ENCODE results near the gene PRC1.
"Not testable (repeated sequence)": the region's sequence is repeated elsewhere in the genome, so short reads cannot be mapped to it uniquely, and the experiment has no call there.

The PRC1 gene

GRCh38 chr15:90994417-90995311, at the start of gene PRC1:
Gene PRC1, minus strand, starts transcription at chr15:90994535. Its CDS starts 118 bp downstream, at chr15:90994417.
- peak; percentile 95 for DNase-seq (ENCODE audit: low spot score)

DNA sequence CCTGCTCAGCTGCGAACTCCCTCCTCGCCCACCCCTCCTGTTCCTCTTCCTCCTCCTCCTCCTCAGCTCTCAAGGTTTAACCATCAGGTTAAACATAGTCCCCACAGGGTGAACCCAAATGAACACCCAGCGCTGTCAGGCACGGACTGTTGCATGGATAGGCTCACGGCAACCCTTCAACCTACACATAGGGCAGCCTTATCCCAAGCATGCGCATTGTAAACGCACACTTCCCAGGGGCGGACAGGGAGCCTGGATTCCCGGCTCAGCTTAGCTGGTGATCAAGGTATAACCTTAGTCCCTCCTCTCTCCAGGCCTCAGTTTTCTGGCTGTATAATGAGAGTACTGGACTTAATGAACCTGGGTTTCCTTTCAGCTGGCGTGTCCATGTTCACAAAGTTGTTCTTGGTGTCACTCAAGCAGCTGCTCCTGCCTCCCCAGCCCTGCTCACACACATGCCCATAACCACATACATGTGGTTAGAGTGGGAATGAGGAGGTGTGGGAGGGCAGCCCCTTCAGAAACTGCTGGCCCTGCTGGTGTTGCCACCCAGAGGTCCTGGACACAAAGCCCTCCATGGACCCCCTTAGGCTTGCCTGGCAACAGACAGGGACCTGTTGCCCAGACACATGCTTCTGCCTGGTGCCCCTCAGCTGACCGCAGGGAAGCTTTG, 49.0 kb upstream of the PRC1 start:
- no peak for DNase-seq (ENCODE audit: low spot score)

DNA sequence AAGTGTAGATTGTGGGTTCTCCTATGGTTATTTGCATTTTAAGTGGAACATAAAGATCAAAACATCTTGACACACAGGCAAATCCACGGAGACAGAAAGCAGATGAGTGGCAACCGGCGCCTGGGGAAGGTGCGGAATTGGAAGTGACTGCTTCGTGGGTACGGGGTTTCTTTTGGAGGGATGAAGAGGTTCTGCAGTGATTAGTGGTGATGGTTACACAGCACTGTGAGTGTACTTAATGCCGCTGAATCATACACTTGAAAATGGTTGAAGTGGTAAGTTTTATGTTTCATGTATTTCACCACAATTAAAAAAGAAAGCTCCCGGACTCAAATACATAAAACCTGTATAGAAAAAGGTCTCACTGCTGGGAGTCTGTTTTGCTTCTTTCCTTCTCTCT, 46.5 kb upstream of the PRC1 start:
- DNase-seq (ENCODE audit: low spot score) = no peak

- no peak for DNase-seq (ENCODE audit: low spot score)
These were observed 45.7 kb upstream of the PRC1 start for GRCh38 chr15:91039996-91040395.

DNA sequence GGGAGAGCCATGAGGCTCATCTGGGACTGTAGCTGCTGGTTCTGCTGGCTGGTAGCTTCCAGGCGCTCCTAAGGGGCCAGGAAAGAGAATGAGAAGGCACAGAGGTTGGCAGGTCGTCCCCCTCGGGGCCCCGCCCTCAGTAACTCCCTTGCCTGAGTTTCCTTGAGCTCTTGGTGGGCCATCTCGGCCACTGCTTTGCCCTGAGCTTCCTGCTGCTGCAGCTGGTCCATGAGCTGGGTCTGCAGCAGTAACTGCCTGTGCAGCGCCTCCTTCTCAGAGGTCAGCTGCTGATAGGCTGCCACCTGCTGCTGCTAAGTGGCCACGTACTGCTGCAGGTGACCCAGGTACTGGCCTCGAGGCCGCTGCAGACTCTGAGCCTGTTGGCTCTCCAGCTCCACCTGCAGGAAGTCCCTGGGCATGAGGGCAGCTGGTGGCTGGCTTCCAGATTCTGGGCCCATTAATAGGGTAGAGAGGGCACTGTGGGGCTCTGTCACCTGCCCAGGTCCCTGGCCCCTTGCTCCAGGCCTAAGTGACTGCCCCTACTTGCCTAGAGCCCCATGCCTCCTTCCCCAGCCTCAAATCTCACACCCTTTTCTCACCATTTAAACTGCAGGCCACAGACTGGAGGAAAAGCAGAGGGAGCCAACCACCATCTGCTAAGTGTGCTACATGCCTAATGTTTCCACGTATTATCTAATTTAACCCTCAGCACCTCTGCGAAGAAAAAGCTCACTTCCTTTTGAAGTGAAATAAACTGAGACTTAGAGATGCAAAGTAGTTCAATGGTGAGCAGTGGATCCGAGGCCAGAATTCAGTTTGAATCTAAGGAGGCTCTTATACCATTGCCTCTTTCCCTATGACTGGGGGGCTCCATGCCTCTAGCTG, 38.8 kb upstream of the PRC1 start:
- peak; percentile 63 for DNase-seq (ENCODE audit: low spot score)

- DNase-seq (ENCODE audit: low spot score) = no peak
These were observed 37.5 kb upstream of the PRC1 start for GRCh38 chr15:91031796-91032195.

DNA sequence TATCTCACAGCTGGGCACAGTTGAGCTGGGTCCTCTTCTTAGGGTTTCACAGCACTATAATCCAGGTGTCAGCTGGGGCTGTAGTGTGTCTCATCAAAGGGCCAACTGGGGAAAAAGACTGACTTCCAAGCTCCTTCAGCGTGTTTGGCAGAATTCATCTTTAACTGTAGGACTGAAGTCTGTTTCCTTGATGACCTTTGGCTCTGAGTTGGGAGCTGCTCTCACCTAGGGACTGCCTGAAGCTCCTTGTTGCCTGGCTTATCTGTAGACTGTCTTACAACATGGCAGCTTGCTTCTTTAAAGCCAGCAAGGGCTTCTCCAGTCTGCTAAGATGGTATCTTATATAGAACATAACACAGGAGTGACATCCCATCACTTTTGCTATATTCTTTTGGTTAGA, 33.3 kb upstream of the PRC1 start:
- no peak for DNase-seq (ENCODE audit: low spot score)

GRCh38 chr15:91023720-91024119, 29.4 kb upstream of the PRC1 start:
- no peak for DNase-seq (ENCODE audit: low spot score)

GRCh38 chr15:91022832-91023129, 28.4 kb upstream of the PRC1 start:
- DNase-seq (ENCODE audit: low spot score) = no peak

DNA sequence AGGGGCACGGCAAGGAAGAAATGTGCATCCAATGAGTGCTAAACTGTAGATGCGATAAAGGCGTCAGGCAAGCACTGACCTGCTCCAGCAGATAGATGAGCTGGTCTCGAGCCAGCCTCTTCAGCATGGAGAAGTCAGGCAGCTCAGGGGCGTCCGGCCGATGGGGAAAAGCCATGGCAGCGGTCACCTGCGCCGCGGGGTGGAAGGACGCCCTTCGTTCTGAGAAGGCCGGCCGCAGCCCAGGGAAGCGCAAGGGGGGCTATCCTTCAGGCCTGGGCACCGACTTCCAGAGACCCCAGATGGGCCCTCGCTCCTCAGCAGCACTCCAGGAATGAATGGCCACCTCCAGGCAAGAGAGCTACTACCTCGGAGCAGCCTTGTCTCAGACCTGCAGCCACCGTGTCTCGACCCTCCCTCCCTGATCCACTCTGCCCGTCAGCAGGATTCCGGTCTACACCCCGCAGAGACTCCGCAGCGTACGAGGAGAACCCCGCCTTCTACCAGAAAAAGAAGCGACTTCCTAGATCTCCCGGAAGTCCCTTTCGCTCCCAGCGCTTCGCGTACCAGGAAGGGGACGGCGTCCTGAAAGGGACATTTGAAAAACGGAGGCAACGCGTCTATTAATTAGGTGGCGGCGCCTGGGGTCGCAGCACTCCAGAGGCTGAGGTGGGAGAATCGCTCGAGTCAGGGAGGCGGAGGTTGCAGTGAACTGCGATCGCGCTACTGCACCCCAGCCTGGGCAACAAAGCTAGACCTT, 27.9 kb upstream of the PRC1 start, which contains the start of gene VPS33B:
TSS of gene VPS33B (minus strand) at position 520 of the 757 bp plus-strand sequence. CDS start at position 175, 345 bp downstream.
- DNase-seq (ENCODE audit: low spot score) = peak; percentile 86

GRCh38 chr15:91021516-91022074, 27.3 kb upstream of the PRC1 start:
- no peak for DNase-seq (ENCODE audit: low spot score)

- no peak for DNase-seq (ENCODE audit: low spot score)
These were observed 23.8 kb upstream of the PRC1 start for GRCh38 chr15:91018158-91018557.

DNA sequence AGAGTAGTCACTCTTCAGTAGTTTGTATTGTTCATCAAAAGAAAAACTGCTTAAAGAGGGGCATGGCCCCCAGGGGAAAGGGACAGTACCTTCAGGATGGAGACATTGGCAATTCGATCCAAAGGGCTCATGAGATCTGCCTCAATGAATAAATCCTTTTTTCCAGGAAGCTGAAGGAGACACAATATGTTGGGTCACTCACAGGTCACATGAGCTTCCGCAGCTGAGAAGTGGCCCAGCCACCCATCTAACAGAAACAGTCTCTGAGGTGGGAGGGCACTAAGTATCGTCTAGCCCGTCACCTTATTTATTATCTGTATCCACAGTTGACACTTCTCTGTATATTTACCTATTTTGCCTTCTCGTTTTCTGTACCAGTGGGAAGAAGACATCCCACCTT, 23.4 kb upstream of the PRC1 start:
- DNase-seq (ENCODE audit: low spot score) = no peak

DNA sequence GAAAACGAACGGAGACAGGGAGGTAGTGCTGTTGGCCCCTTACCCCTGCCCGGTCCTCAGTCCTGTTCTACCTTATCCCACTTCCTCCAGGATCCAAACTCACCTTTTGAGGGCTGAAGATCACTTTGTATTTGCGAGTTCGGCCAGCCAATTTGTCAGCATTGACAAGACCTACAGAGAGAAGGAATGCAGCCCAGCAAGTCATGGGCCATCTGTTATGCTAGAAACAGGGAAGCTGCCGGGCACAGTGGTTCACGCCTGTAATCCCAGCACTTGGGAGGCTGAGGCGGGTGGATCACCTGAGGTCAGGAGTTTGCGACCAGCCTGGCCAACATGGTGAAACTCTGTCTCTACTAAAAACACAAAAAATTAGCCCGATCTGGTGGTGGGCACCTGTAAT, 19.4 kb upstream of the PRC1 start:
- not testable (repeated sequence) for DNase-seq (ENCODE audit: low spot score)

DNA sequence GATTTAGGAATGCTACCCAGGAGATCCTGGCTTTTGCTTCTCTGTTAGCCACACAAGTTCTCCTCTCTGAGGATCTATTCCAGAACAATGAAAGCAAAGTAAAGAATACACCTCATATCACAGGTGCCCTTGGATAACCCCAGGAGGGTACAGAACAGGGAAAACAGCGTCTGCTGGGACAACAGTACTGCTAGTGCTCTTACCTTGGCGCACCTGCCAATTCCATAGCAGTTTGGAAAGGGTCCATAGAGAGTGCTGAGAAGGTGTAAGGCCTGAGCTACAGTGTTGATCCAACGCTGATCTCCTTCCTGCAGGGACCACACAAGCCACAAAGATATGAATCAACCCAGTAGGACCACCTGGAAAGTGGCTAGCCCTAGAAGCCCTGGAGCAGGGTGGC, 12.9 kb upstream of the PRC1 start:
- DNase-seq (ENCODE audit: low spot score) = no peak

- DNase-seq (ENCODE audit: low spot score) = no peak
These were observed 6.9 kb upstream of the PRC1 start for GRCh38 chr15:91001209-91001608.

DNA sequence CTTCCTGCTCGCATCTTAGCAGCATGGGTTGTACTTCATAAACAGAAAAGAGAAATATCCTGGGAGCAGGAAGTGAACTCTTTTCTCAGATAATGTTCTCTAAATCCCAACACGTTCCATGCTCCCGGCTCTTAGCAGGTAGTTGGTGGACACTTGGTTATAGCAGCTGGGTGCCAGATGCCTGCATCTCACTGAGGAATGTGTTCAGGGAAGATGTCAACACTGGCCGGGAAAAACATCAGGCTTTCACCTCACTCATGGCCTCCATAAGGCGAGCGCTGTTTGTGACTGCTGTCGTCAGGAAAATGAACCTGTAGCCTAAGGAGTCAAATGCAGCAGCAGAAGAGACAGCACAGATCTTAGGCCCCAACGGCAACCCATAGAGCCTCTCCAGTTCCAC, 4.4 kb upstream of the PRC1 start:
- DNase-seq (ENCODE audit: low spot score) = no peak

GRCh38 chr15:90994059-90994416, 297 bp downstream of the PRC1 start:
- DNase-seq (ENCODE audit: low spot score) = no peak

GRCh38 chr15:90991587-90992285, 2.6 kb downstream of the PRC1 start:
- DNase-seq (ENCODE audit: low spot score) = no peak

GRCh38 chr15:90990446-90990845, 3.9 kb downstream of the PRC1 start:
- no peak for DNase-seq (ENCODE audit: low spot score)
